Measurements from ENCODE around the gene LRRC45.

DNA sequence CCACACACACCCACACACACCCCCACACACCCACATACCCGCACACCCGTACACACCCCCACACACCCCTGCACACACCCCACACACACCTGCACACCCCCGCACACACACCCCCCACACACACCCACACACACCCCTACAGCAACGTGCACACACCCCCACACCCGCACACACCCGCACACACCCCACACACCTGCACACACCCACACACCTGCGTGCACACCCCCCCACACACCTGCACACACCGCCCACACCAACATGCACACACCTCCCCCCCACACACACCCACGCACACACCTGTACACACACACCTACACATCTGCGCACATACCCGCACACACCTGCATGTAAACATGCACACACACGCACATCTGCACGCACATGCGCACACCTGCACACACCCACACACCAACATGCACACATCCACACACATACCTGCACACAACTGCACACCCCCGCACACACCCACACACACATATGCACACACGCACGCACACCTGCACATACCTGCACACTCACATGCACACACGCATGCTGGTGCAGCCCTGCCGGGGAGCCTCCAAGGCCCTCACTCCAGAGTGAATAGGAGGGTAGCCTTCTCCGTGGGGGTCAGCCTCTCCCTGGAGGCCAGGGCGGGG is 38.2 kb upstream of the LRRC45 start:
- TF ChIP-seq, protein P1, sequence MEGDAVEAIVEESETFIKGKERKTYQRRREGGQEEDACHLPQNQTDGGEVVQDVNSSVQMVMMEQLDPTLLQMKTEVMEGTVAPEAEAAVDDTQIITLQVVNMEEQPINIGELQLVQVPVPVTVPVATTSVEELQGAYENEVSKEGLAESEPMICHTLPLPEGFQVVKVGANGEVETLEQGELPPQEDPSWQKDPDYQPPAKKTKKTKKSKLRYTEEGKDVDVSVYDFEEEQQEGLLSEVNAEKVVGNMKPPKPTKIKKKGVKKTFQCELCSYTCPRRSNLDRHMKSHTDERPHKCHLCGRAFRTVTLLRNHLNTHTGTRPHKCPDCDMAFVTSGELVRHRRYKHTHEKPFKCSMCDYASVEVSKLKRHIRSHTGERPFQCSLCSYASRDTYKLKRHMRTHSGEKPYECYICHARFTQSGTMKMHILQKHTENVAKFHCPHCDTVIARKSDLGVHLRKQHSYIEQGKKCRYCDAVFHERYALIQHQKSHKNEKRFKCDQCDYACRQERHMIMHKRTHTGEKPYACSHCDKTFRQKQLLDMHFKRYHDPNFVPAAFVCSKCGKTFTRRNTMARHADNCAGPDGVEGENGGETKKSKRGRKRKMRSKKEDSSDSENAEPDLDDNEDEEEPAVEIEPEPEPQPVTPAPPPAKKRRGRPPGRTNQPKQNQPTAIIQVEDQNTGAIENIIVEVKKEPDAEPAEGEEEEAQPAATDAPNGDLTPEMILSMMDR (IDR thresholded peaks at IDR 0.05): no peak
- no peak for TF ChIP-seq POLR2A (IDR thresholded peaks at IDR 0.05)

All from adrenal gland (tissue), 5 donors.